ENCODE data around the gene PILRA.
"Not testable (repeated sequence)": the region's sequence is repeated elsewhere in the genome, so short reads cannot be mapped to it uniquely, and the experiment has no call there.

The PILRA gene

DNA sequence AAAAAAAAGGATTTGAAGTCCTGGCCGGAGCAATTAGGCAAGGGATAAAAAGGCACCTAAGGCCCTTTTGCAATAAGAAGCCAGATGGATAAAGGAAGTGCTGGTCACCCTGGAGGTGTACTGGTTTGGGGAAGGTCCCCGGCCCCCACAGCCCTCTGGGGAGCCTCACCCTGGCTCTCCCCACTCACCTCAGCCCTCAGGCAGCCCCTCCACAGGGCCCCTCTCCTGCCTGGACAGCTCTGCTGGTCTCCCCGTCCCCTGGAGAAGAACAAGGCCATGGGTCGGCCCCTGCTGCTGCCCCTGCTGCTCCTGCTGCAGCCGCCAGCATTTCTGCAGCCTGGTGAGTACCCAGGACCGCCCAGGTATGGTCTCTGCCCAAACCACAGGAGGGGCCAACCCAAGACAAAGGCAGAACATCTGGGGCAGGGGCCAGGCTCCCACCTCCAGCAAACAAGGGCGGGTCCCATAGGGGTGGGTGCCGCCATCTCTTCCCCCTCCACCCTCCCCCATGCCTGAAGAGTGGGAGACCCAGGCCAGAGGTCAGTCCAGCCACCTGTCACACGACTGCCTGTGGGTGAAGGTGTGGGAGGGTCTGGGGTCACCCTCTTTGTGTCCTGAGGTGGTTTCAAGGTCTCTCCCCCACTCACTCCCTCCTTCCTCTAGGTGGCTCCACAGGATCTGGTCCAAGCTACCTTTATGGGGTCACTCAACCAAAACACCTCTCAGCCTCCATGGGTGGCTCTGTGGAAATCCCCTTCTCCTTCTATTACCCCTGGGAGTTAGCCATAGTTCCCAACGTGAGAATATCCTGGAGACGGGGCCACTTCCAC lies 15.0 kb upstream of the PILRA start, which contains the start of gene PILRB:
Gene PILRB, plus strand, starts transcription at position 91 of the 830 bp plus-strand sequence. Its CDS starts 186 bp downstream, at position 277.
- DNase-seq: no peak

DNA sequence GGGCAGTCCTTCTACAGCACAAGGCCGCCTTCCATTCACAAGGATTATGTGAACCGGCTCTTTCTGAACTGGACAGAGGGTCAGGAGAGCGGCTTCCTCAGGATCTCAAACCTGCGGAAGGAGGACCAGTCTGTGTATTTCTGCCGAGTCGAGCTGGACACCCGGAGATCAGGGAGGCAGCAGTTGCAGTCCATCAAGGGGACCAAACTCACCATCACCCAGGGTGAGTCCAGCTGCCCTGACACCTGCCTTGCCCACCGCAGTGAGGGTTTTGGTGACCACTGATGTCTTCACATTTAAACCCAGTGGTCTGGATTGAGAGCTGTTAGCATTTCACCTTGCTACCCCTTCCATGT lies 14.5 kb upstream of the PILRA start:
- DNase-seq: no peak

DNA sequence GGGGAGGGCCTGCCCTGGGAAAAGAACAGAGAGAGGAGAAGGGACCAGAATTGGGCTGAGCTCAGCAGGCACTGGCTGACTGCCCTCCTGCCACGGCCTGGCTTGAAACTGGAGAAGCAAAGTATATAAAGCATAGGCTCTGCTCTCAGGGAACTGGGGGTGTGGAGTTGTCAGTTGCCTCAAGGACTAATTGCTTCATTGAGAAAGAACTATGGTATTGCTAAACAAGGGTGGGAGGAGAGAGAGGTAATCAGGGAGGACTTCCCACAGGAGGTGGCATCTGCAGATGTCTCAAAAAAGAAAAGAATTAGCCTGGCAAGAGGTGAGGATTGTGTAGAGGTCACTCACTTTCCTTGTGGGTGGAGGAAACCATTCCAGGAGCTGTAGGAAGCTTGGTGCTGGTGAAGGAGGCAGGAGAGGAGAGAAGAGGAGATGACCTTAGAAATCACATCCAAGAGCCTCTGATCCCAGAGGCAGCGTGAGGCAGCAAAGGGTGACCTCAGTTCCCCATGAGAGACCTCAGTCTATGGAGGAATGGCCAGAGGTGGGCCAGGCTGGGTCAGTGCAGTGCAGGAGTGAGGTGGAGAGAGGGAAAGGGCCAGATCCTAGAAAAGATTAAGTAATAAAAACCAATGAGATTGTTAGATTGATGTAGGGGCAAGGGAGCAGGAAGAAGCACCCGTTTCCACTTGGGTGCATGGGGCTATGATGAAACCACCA lies 13.0 kb upstream of the PILRA start:
- DNase-seq: no peak

DNA sequence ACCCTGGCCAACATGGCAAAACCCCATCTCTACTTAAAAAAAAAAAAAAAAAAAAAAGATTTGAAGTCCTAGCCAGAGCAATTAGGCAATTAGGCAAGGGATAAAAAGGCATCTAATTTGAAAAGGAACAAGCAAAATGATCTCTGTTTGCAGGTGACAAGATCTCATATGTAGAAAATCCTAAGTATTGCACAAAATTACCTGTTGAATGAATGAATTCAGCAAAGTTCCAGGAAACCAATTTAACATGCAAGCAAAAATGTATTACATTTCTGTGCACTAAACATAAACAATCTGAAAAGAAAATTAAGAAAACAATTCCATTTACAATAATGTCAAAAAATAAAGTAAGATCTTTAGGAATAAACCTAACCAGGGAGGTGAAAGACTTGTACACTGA lies 10.2 kb upstream of the PILRA start:
- DNase-seq: no peak

DNA sequence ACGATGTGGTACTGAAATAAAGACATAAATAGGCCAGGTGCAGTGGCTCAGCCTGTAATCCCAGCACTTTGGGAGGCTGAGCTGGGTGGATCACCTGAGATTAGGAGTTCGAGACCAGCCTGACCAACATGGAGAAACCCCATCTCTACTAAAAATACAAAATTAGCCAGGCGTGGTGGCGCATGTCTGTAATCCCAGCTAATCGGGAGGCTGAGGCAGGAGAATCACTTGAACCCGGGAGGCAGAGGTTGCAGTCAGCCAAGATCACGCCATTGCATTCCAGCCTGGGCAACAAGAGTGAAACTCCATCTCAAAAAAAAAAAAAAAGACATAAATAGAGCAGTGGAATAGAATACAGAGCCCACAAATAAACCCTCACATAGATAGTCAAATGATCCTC lies 9.5 kb upstream of the PILRA start:
- DNase-seq: not testable (repeated sequence)

DNA sequence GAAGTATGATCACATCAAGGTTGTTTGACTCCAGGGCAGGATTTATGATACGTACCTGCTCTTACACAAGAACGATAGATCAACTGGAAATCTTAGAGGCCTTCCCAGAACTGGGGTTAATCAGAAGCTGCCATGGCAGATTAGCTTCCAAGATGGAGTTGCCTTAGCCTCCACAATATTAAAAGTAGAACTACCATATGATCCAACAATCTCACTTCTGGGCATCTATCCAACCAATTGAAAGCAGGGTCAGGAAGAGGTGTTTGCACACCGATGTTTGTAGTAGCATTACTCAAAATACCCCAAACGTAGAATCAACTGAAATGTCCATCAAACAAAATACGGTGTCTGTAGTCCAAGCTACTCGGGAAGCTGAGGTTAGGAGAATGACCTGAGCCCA lies 8.8 kb upstream of the PILRA start:
- no peak for DNase-seq

DNA sequence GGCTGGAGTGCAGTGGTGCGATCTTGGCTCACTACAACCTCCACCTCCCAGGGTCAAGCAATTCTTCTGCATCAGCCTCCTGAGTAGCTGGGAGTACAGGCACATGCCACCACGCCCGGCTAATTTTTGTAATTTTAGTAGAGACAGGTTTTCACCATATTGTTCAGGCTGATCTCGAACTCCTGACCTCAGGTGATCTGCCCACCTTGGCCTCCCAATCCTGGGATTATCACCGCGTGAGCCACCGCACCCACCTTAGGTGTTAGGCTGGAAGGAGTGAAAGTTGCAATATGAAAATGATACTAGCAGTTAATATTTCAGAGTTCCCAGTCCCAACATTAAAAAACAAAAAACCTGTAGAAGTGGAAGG lies 7.3 kb upstream of the PILRA start:
- DNase-seq: not testable (repeated sequence)

DNA sequence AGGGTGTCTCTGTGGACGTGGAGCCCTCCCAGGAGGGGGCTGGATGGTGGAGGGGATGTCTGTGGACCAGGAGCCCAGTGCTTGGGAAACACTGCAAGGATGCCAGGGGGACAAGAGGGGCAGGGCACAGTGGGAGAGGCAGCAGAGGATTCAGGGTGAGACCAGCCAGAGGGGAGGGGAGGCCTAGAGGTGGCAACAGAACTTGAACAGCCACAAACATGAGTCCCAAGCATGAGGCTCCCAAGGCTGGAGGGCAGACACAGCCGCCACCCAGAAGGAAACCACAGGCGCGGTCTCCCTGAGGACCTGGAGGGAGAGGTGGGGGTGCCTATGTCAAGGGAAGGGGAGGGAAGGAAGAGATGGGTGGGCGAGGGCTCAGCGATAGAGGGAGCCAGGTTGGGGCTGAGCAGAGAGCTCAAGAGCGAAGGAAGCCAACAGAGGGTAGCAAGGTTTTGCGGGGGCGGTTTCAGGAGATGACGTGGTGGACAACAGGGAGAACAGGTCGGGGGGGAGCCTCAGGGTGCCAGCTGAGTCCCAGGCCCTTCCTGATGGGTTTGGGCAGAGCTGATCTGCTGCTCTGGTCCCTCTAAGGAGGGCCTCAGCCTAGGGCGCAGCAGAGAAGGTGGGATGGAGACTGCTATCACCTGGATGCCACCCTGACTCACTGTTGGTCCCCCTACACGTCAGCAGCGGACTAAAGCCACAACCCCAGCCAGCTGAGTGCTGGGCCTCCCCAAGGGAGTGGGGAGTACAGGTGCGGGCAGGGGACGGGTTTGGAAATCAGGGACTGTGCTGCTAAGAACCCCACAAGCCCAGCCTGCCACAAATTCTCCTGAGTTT lies 6.7 kb upstream of the PILRA start:
- no peak for DNase-seq

DNA sequence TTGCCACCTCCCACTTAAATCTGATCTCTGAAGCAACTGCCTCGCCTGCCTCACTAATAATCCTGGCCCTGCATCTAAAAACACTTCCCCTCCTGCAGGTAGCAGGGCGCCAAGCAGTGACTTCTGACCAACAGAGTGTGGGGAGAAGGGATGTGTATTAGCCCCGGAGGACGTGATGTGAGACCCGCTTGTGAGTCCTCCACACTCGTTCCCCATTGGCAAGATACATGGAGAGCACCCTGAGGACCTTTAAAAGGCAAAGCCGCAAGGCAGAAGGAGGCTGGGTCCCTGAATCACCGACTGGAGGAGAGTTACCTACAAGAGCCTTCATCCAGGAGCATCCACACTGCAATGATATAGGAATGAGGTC lies 6.1 kb upstream of the PILRA start:
- no peak for DNase-seq

DNA sequence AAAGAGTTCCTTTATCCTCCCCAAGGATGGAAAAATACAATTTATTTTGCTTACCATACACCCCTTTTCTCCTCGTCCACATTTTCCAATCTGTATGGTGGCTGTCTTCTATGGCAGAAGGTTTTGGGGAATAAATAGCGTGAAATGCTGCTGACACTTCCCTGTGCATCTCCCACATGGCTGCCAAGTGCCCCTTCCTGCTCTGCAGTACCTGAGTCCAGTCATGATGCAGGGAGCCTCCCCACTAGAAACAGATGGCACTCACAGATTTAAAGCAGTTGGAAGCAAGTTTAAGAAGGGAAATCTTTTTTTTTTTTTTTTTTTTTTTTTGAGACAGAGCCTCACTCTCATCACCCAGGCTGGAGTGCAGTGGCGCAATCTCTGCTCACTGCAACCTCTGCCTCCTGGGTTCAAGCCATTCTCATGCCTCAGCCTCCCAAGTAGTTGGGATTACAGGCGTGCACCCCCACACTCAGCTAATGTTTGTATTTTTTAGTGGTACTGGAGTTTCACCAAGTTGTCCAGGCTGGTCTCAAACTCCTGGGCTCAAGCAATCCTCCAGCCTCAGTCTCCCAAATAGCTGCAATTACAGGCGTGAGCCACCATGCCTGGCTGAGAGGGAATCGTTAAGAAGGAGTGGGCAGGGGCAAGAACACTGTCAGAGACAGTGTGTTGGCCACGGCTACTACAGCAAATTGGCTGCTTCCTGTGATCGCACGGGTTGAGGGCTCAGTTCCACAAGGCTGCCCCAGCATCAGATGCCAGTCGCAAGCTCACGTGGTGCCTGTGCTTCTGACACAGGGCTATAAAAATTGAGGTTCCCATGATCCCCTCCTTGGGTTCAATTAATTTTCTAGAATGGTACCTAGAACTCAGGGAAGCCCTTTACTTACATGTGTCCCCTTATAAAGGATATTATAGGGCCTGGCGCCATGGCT lies 5.3 kb upstream of the PILRA start:
- DNase-seq: no peak

DNA sequence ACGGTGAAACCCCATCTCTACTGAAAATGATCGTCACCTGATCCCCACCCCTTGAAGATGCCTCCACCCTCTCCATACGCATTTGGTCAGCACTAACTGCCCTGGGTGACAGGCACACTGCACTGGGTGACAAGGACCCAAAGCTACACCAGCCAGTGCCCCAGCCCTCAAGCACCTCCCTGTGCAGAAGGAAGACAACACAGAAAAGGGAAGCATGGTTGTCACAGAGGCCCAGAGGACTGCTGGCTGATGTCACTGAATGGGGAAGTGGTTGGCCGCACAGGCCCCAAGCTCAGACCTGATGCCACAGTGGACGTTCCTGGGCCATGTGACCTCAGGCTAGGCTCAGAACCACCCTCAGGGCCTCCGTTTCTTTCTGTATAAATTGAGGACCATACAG lies 4.2 kb upstream of the PILRA start:
- DNase-seq: no peak

DNA sequence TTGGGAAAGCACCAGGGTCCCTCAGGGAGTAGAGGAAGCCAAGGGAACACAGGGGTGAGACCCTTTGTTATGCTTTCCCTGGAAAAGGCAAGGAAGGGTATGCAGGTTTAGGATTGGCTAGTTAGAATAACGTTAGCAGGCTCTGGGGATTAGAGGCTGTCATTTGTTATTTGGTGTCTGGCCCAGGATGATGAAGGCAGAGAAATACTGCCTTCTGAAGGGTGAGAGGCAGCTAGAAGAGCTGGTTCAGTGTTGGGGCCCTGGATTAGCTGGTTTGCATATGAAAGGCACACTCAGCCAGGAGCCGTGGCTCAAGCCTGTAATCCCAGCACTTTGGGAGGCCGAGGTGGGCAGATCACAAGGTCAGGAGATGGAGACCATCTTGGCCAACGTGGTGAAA lies 3.0 kb upstream of the PILRA start:
- no peak for DNase-seq

DNA sequence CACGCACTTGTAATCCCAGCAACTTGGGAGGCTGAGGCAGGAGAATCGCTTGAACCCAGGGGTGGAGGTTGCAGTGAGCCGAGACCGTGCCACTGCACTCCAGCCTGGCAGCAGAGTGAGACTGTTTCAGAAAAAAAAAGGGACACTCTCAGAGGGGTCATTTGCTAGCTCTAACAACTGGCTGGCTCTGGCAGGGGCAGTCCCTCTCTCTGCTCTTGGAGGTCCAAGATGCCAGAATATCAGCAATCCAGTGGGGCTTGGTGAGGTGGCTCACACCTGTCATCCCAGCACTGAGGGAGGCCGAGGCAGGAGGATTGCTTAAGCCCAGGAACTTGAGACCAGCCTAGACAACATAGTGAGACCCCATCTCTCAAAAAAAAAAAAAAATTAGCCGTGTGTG lies 2.5 kb upstream of the PILRA start:
- DNase-seq: no peak

DNA sequence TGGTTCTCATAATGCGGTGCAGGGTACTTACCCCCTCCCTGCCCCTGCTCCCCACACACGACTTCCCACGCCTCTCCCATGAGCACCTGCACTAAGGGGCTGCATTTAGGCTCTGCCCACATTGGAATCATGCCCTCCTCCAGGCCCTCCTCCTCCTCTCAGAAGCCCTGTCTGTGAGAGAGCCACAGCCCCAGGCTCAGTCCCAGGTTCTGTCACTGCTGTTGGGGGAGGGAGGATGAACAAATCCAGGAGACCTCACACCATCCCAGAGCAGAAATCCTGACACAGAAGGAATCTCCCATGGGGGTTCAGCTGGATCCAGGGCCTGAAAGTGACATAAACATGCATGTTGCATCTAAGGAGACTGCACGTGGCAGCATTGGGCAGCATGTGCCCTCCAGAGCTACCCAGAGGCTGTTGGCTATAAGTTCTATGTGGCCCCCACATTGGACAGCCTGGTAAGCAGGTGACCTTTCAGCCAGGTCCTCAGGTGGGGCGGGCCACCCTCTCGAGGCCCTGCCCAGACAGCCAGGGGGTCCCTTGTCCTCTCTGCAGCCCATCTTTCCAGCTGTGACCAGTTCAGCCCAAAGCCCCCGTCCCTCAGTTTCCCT lies 1.6 kb upstream of the PILRA start:
- no peak for DNase-seq

DNA sequence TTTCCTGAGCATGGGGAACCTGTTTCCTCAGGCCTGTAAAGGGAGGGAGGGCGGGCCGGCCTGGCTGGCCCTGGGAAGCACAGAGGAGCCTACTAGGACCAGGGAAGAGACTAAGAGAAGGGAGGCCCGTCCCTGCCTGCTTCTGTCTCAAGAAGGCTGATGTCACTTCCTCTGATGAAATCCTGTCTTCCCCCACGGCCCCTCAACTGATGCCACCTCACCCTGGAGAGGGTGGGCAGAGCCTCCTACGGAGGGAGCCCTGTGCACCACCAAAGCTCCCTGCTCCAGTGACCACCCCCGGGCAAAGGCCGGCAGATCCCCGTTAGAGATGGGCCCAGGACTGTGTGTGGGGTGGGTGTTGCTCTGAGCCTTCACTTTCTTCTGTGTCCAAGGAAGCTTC lies 1.0 kb upstream of the PILRA start:
- no peak for DNase-seq

DNA sequence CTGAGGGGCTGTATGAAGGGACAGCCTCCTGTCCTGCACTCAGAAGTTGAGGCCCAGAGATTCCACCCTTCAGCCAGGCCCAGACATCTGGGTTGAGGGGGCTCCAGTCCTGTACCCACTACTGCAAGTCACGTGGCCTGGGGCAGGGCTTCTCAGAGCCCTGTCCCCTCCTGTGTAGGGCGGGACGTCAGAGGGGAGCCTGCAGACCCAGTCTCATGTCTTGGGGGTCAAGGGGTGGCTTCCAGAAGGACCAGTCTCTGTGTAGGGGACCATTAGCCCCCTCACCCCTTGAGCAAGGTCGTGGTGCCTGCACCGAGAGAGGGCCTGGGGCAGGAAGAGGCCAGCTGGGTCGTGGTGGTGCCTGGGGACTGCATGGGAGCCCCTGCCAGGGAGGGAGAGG lies 593 bp upstream of the PILRA start:
- no peak for DNase-seq

DNA sequence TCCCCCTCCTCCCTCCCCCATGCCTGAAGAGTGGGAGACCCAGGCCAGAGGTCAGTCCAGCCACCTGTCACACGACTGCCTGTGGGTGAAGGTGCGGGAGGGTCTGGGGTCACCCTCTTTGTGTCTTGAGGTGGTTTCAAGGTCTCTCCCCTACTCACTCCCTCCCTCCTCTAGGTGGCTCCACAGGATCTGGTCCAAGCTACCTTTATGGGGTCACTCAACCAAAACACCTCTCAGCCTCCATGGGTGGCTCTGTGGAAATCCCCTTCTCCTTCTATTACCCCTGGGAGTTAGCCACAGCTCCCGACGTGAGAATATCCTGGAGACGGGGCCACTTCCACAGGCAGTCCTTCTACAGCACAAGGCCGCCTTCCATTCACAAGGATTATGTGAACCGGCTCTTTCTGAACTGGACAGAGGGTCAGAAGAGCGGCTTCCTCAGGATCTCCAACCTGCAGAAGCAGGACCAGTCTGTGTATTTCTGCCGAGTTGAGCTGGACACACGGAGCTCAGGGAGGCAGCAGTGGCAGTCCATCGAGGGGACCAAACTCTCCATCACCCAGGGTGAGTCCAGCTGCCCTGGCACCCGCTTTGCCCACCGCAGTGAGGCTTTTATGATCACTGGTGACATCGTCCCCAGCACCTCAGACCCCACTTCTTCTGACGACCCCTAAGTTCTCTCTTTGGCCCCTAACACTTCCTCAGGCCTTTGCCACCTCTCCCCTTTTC lies 747 bp downstream of the PILRA start:
- DNase-seq: not testable (repeated sequence)

DNA sequence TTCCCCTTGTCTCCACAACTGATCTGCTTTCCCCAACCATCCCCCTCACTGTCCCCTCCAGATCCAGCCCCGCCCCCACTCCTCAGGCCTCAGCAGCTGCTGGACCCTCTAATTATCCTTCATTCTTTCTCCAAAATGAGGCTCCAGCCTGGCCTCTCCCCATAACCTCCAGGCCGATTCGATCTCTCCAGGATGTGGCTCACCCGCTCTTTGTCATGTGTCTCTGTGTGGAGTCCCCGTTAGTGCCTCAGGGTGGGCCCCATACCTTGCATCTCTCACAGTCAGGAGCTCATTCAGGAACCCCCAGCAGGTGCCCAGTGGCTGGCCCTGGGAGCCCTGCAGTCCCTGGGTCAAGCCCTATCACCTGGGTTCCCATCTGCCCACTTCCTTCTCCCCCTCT lies 1.3 kb downstream of the PILRA start:
- DNase-seq: no peak

DNA sequence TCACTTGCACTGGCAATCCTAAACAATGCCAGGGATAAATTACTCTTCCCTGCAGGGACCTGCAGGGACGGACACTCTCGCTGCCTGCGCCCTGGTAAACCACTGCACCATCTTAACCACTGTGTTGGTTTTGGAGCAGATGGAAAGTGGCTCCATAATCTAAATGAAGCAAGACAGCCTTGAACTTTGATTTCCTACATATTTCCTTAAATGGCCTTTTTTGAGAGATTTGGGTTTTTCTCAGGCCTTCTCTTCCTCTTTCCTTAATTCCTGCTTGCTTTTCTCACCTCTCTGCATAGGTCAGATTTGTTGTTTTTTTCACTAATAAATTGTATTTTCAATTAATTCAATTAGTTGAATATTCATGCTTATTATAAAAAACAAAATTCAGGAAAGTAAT lies 2.8 kb downstream of the PILRA start:
- no peak for DNase-seq

DNA sequence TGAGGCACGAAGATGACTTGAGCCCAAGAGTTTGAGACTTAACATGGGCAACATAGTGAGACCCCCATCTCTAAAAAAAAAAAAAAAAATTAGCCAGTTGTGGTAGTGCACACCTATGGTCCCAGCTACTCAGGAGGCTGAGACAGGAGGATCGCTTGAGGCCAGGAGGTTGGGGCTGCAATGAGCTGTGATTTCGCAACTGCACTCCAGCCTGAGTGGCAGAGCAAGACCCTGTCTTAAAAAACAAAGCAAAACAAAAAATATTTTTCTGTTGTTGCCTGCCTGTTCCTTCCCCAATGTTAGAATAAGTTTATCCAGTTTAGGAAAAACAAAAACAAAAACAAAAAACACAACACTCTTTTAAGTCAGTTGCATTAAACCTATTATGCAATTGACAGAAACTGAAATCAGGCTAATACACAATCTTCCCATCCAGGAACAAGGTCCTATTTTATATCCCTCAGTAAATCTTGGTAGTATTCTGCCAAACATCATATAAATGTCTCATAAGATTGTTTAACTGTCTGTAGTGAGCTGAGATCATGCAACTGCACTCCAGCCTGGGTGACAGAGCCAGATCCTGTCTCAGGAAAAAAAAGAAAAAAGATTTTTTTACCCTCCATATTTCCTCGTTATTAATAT lies 4.9 kb downstream of the PILRA start:
- no peak for DNase-seq

DNA sequence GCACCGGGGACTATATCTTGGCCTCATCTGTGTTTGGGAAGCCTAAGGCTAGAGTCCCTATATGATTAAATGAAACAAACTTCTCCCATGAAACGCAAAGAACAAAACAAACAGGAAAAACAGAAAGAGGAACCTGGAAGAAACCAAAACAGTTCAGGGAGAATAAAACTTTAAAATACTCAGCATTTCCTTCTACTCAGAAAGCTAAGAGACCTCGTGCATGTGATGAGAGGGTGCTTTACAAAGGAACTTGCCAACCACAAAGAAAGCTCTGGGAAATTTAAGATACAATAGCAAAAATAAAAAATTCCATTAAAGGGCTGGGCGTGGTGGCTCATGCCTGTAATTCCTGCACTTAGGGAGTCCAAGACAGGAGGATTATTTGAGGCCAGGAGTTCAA lies 6.9 kb downstream of the PILRA start:
- DNase-seq: no peak

Data from SHP77 (cell line).